NCI-H2196 (cell line): Measurements from ENCODE around the gene MEG3.
"Not testable (repeated sequence)": the region's sequence is repeated elsewhere in the genome, so short reads cannot be mapped to it uniquely, and the experiment has no call there.

Source experiments
- DNase-seq: peaks from one replicate; lab custom pipeline; 2025; ENCODE audit not compliant: unreplicated experiment; lab: John Stamatoyannopoulos, UW

The MEG3 gene

GRCh38 chr14:100815478-100816285, 10.2 kb upstream of the MEG3 start:
- DNase-seq: no peak

GRCh38 chr14:100816286-100816949, 9.5 kb upstream of the MEG3 start:
- no peak for DNase-seq

- DNase-seq: no peak
These were observed 8.7 kb upstream of the MEG3 start for GRCh38 chr14:100816950-100817901.

- no peak for DNase-seq
These were observed 7.7 kb upstream of the MEG3 start for GRCh38 chr14:100818221-100818699.

GRCh38 chr14:100818923-100819322, 7.0 kb upstream of the MEG3 start:
- not testable (repeated sequence) for DNase-seq

GRCh38 chr14:100819453-100819828, 6.5 kb upstream of the MEG3 start:
- no peak for DNase-seq

GRCh38 chr14:100819829-100820475, 6.0 kb upstream of the MEG3 start:
- no peak for DNase-seq

GRCh38 chr14:100820957-100821356, 5.0 kb upstream of the MEG3 start:
- DNase-seq: no peak

- no peak for DNase-seq
These were observed 3.9 kb upstream of the MEG3 start for GRCh38 chr14:100822013-100822412.

- DNase-seq: no peak
These were observed 3.2 kb upstream of the MEG3 start for GRCh38 chr14:100822532-100823296.

- no peak for DNase-seq
These were observed 2.4 kb upstream of the MEG3 start for GRCh38 chr14:100823413-100824080.

- no peak for DNase-seq
These were observed 1.8 kb upstream of the MEG3 start for GRCh38 chr14:100824091-100824551.

- DNase-seq: no peak
These were observed 811 bp upstream of the MEG3 start for GRCh38 chr14:100824901-100825712.

- no peak for DNase-seq
These were observed 628 bp downstream of the MEG3 start for GRCh38 chr14:100826391-100827100.

GRCh38 chr14:100827101-100828021, 1.4 kb downstream of the MEG3 start:
- DNase-seq: no peak

GRCh38 chr14:100828031-100828769, 2.3 kb downstream of the MEG3 start:
- DNase-seq: no peak
